CD4-positive, CD25-positive, alpha-beta regulatory T cell (primary cell): ENCODE results near the gene ATP6V0A4. TPM values are rescaled to one million over a fixed set of nuclear protein-coding genes. Genes with fewer than 3 reads are reported as not detected.
"Not testable (repeated sequence)": the region's sequence is repeated elsewhere in the genome, so short reads cannot be mapped to it uniquely, and the experiment has no call there.

ENCODE experiments used
- ATAC-seq, 2 donors: fragments of 150-1000 bp; cut with Tn5 transposase; one replicate each; pipeline ENCODE4 v1.10.0; 2021; ENCODE audit warnings: low read depth in 2 of 2, moderate number of reproducible peaks in 2 of 2, moderate library complexity in 1 of 2
- DNase-seq, 3 donors: peaks; one replicate each; pipeline versions ENCODE4 v3.0.0 to v3.0.0-alpha.2; 2012 to 2022; ENCODE audit warnings: mixed read lengths in 1 of 3
- H3K27ac ChIP-seq: one replicate; pipeline ENCODE4 v1.7.0; 2013; ENCODE audit warnings: mild to moderate bottlenecking, low read length; ENCODE audit not compliant: insufficient read depth, poor library complexity, severe bottlenecking
- H3K27me3 ChIP-seq: one replicate; pipeline ENCODE4 v1.7.0; 2013; ENCODE audit warnings: low read length; ENCODE audit not compliant: control insufficient read depth, insufficient read depth
- H3K36me3 ChIP-seq: one replicate; pipeline ENCODE4 v1.7.0; 2013; ENCODE audit warnings: mild to moderate bottlenecking, low read length, moderate library complexity; ENCODE audit not compliant: control insufficient read depth, insufficient read depth
- H3K4me1 ChIP-seq: 2 replicates; pipeline ENCODE4 v1.7.0; 2013; ENCODE audit warnings: mild to moderate bottlenecking, low read length; ENCODE audit not compliant: insufficient read depth, control insufficient read depth, poor library complexity, severe bottlenecking
- H3K4me3 ChIP-seq: one replicate; pipeline ENCODE4 v1.7.0; 2013; ENCODE audit warnings: low read depth, mild to moderate bottlenecking, low read length, moderate library complexity
- H3K9me3 ChIP-seq, 2 experiments: 1 replicate in 1 of 2; 2 replicates in 1 of 2; pipeline ENCODE4 v1.7.0; 2013; ENCODE audit warnings: low read length in 2 of 2, mild to moderate bottlenecking in 1 of 2, moderate library complexity in 1 of 2; ENCODE audit not compliant: control insufficient read depth in 2 of 2
- H3K27ac Mint-ChIP-seq, 3 donors: one replicate each; pipeline ENCODE4 v1.8.0; 2020 to 2022; ENCODE audit warnings: mild to moderate bottlenecking in 3 of 3, mixed read lengths in 3 of 3, moderate library complexity in 2 of 3
- H3K27me3 Mint-ChIP-seq: one replicate; pipeline ENCODE4 v1.8.0; 2022; ENCODE audit warnings: mild to moderate bottlenecking, mixed read lengths
- H3K36me3 Mint-ChIP-seq: one replicate; pipeline ENCODE4 v1.8.0; 2020; ENCODE audit warnings: mixed read lengths
- H3K4me1 Mint-ChIP-seq, 4 donors: one replicate each; pipeline ENCODE4 v1.8.0; 2020 to 2022; ENCODE audit warnings: mixed read lengths in 4 of 4, mild to moderate bottlenecking in 1 of 4
- H3K4me3 Mint-ChIP-seq, 4 donors: one replicate each; pipeline ENCODE4 v1.8.0; 2020 to 2022; ENCODE audit warnings: mild to moderate bottlenecking in 4 of 4, mixed read lengths in 4 of 4, moderate library complexity in 3 of 4
- H3K9me3 Mint-ChIP-seq, 7 donors: one replicate each; pipeline ENCODE4 v1.8.0; 2020 to 2022; ENCODE audit warnings: mixed read lengths in 7 of 7, mild to moderate bottlenecking in 3 of 7, moderate library complexity in 2 of 7
- polyA plus RNA-seq, 4 donors: library from polyadenylated mRNA; unstranded; fragments of 300-500 nt; fragmentation: Illumina TruSeq; gene quantifications; one replicate each; pipeline ENCODE4 v1.2.3, GENCODE V29; 2021
- total RNA-seq: library from RNA; stranded (reverse); gene quantifications from one replicate; pipeline ENCODE4 v1.2.3, GENCODE V29; 2022

Gene ATP6V0A4
- total and polyA plus RNA-seq, 5 donors from 2014 or later: not detected

GRCh38 chr7:138735399-138735798 is 62.6 kb downstream of the ATP6V0A4 start:
- Mint-ChIP-seq H3K36me3 (no peaks in the 10 kb centered on the region), H3K4me3 (no peak overlapping the region), H3K9me3 (no peaks in the 10 kb centered on the region), H3K4me1 (peaks cover 0 to 6% (median 2%) of the 10 kb centered on the region in 4 donors), H3K27me3 (peaks cover 12% of the 10 kb centered on the region), H3K27ac (no peak overlapping the region)
- Histone ChIP-seq H3K27ac (no peak overlapping the region), H3K9me3 (no peaks in the 10 kb centered on the region), H3K4me1 (no peaks in the 10 kb centered on the region), H3K4me3 (no peak overlapping the region), H3K27me3 (no peaks in the 10 kb centered on the region), H3K36me3 (no peaks in the 10 kb centered on the region)
- ATAC-seq (no peak), DNase-seq (no peak)

GRCh38 chr7:138731733-138732132 is 66.3 kb downstream of the ATP6V0A4 start:
- H3K9me3 ChIP-seq, ATAC-seq, H3K4me3 Mint-ChIP-seq, H3K4me3 ChIP-seq, H3K36me3 Mint-ChIP-seq, H3K27ac ChIP-seq, H3K27ac Mint-ChIP-seq, H3K4me1 ChIP-seq, H3K9me3 Mint-ChIP-seq, H3K4me1 Mint-ChIP-seq, H3K36me3 ChIP-seq, H3K27me3 ChIP-seq, DNase-seq: not testable (repeated sequence)
- peaks cover 12% of the 10 kb centered on the region for H3K27me3 Mint-ChIP-seq

GRCh38 chr7:138729444-138729843 is 68.6 kb downstream of the ATP6V0A4 start:
- no peak for ATAC-seq
- no peaks in the 10 kb centered on the region for H3K9me3 Mint-ChIP-seq
- peaks cover 0 to 3% (median 0%) of the 10 kb centered on the region in 4 donors for H3K4me1 Mint-ChIP-seq
- no peak overlapping the region for H3K4me3 ChIP-seq
- no peaks in the 10 kb centered on the region for H3K36me3 ChIP-seq
- H3K9me3 ChIP-seq: no peaks in the 10 kb centered on the region
- no peaks in the 10 kb centered on the region for H3K27me3 ChIP-seq
- peaks cover 12% of the 10 kb centered on the region for H3K27me3 Mint-ChIP-seq
- H3K27ac ChIP-seq: no peak overlapping the region
- H3K4me3 Mint-ChIP-seq: no peak overlapping the region
- no peak for DNase-seq
- H3K4me1 ChIP-seq: no peaks in the 10 kb centered on the region
- no peaks in the 10 kb centered on the region for H3K36me3 Mint-ChIP-seq
- no peak overlapping the region for H3K27ac Mint-ChIP-seq

- no peak overlapping the region for H3K27ac ChIP-seq
- DNase-seq (no peak), ATAC-seq (no peak)
- H3K36me3 Mint-ChIP-seq: no peaks in the 10 kb centered on the region
- H3K36me3 ChIP-seq: no peaks in the 10 kb centered on the region
- H3K4me3 ChIP-seq: no peak overlapping the region
- no peaks in the 10 kb centered on the region for H3K9me3 Mint-ChIP-seq
- H3K27me3 ChIP-seq: no peaks in the 10 kb centered on the region
- no peaks in the 10 kb centered on the region for H3K4me1 ChIP-seq
- H3K27ac Mint-ChIP-seq: no peak overlapping the region
- no peaks in the 10 kb centered on the region for H3K4me1 Mint-ChIP-seq
- H3K27me3 Mint-ChIP-seq: peaks cover 8% of the 10 kb centered on the region
- H3K9me3 ChIP-seq: no peaks in the 10 kb centered on the region
- no peak overlapping the region for H3K4me3 Mint-ChIP-seq
These were observed 70.5 kb downstream of the ATP6V0A4 start for GRCh38 chr7:138727336-138728099.

- H3K36me3 ChIP-seq: no peaks in the 10 kb centered on the region
- Mint-ChIP-seq H3K9me3 (no peaks in the 10 kb centered on the region), H3K27me3 (no peaks in the 10 kb centered on the region), H3K4me1 (no peaks in the 10 kb centered on the region), H3K4me3 (no peak overlapping the region), H3K36me3 (no peaks in the 10 kb centered on the region), H3K27ac (no peak overlapping the region)
- no peaks in the 10 kb centered on the region for H3K27me3 ChIP-seq
- no peak overlapping the region for H3K4me3 ChIP-seq
- no peaks in the 10 kb centered on the region for H3K4me1 ChIP-seq
- no peak for ATAC-seq
- H3K27ac ChIP-seq: no peak overlapping the region
- no peak for DNase-seq
- no peaks in the 10 kb centered on the region for H3K9me3 ChIP-seq
These were observed 71.7 kb downstream of the ATP6V0A4 start for GRCh38 chr7:138726288-138726687.

GRCh38 chr7:138720286-138720685 is 77.7 kb downstream of the ATP6V0A4 start:
- ATAC-seq: no peak

GRCh38 chr7:138716889-138717288 is 81.1 kb downstream of the ATP6V0A4 start:
- H3K4me1 ChIP-seq: no peaks in the 10 kb centered on the region
- H3K9me3 ChIP-seq: no peaks in the 10 kb centered on the region
- H3K36me3 ChIP-seq: no peaks in the 10 kb centered on the region
- DNase-seq (no peak), ATAC-seq (no peak)
- H3K27ac ChIP-seq: no peak overlapping the region
- Mint-ChIP-seq H3K9me3 (peaks cover 0 to 1% (median 0%) of the 10 kb centered on the region in 7 donors), H3K27me3 (no peaks in the 10 kb centered on the region), H3K4me1 (peaks cover 0 to 12% (median 6%) of the 10 kb centered on the region in 4 donors), H3K36me3 (no peaks in the 10 kb centered on the region), H3K27ac (no peak overlapping the region), H3K4me3 (peak overlapping the region in 3 of 4 donors; percentile 43 to 78 (median 73))
- H3K27me3 ChIP-seq: no peaks in the 10 kb centered on the region
- H3K4me3 ChIP-seq: no peak overlapping the region

More at GRCh38 chr7:138720286-138720685, 77.7 kb downstream of the ATP6V0A4 start:
- Histone ChIP-seq H3K27me3 (no peaks in the 10 kb centered on the region), H3K4me3 (no peak overlapping the region), H3K36me3 (no peaks in the 10 kb centered on the region), H3K27ac (no peak overlapping the region), H3K4me1 (no peaks in the 10 kb centered on the region), H3K9me3 (no peaks in the 10 kb centered on the region)
- no peaks in the 10 kb centered on the region for H3K9me3 Mint-ChIP-seq
- no peaks in the 10 kb centered on the region for H3K27me3 Mint-ChIP-seq
- no peak overlapping the region for H3K27ac Mint-ChIP-seq
- H3K36me3 Mint-ChIP-seq: no peaks in the 10 kb centered on the region
- DNase-seq: no peak
- peak overlapping the region in 1 of 4 donors; percentile 5 for H3K4me3 Mint-ChIP-seq
- peaks cover 0 to 12% (median 6%) of the 10 kb centered on the region in 4 donors for H3K4me1 Mint-ChIP-seq

GRCh38 chr7:138713191-138713590 is 84.8 kb downstream of the ATP6V0A4 start:
- Histone ChIP-seq H3K4me3 (no peak overlapping the region), H3K27me3 (no peaks in the 10 kb centered on the region), H3K36me3 (no peaks in the 10 kb centered on the region), H3K9me3 (no peaks in the 10 kb centered on the region), H3K4me1 (no peaks in the 10 kb centered on the region), H3K27ac (no peak overlapping the region)
- Mint-ChIP-seq H3K36me3 (no peaks in the 10 kb centered on the region), H3K27ac (peak overlapping the region in 2 of 3 donors; percentile 47 to 78), H3K9me3 (peaks cover 0 to 1% (median 0%) of the 10 kb centered on the region in 7 donors), H3K4me1 (peaks cover 0 to 12% (median 5%) of the 10 kb centered on the region in 4 donors), H3K4me3 (peak overlapping the region in 1 of 4 donors; percentile 57), H3K27me3 (no peaks in the 10 kb centered on the region)
- ATAC-seq (no peak), DNase-seq (peak in 1 of 3 donors; percentile 30)
